Endothelial cell (in vitro differentiated cells): Measurements from ENCODE around the gene HDAC9. TPM values are rescaled to one million over a fixed set of nuclear protein-coding genes. Genes with fewer than 3 reads are reported as not detected.

Experiments used
- DNase-seq: peaks from one replicate; pipeline ENCODE4 v3.0.0; 2021; ENCODE audit warnings: low spot score
- H3K27ac Mint-ChIP-seq: one replicate; pipeline ENCODE4 v1.8.0; 2021; ENCODE audit warnings: mixed read lengths, inconsistent platforms; ENCODE audit not compliant: unreplicated experiment
- H3K27me3 Mint-ChIP-seq: one replicate; pipeline ENCODE4 v1.8.0; 2021; ENCODE audit warnings: mild to moderate bottlenecking, moderate library complexity, mixed read lengths, inconsistent platforms; ENCODE audit not compliant: unreplicated experiment
- H3K36me3 Mint-ChIP-seq: one replicate; pipeline ENCODE4 v1.8.0; 2021; ENCODE audit warnings: mild to moderate bottlenecking, low read depth, mixed read lengths, inconsistent platforms; ENCODE audit not compliant: unreplicated experiment
- H3K4me1 Mint-ChIP-seq: one replicate; pipeline ENCODE4 v1.8.0; 2021; ENCODE audit warnings: mild to moderate bottlenecking, mixed read lengths, inconsistent platforms; ENCODE audit not compliant: unreplicated experiment
- H3K4me3 Mint-ChIP-seq: one replicate; pipeline ENCODE4 v1.8.0; 2021; ENCODE audit warnings: mild to moderate bottlenecking, mixed read lengths, inconsistent platforms; ENCODE audit not compliant: unreplicated experiment
- H3K9me3 Mint-ChIP-seq: one replicate; pipeline ENCODE4 v1.8.0; 2021; ENCODE audit warnings: mixed read lengths, inconsistent platforms; ENCODE audit not compliant: unreplicated experiment
- total RNA-seq: library from RNA; stranded (reverse); fragmentation: NEBNext Ultra II Directional; extraction: Animal tissue kit (Norgen Biotek cat#: 25700); gene quantifications from one replicate; pipeline ENCODE4 v1.2.1, GENCODE V29; 2021; ENCODE audit not compliant: unreplicated experiment
- TF ChIP-seq, protein P1 (sequence below): fragments of 200-600 bp; sonication (generic); IDR thresholded peaks from one replicate; pipeline ENCODE4 v1.5.0; 2021; ENCODE audit warnings: antibody characterized with exemption; ENCODE audit not compliant: unreplicated experiment

Gene HDAC9
- total RNA-seq, 1 donor from 2014 or later, result 1.2 TPM

DNA sequence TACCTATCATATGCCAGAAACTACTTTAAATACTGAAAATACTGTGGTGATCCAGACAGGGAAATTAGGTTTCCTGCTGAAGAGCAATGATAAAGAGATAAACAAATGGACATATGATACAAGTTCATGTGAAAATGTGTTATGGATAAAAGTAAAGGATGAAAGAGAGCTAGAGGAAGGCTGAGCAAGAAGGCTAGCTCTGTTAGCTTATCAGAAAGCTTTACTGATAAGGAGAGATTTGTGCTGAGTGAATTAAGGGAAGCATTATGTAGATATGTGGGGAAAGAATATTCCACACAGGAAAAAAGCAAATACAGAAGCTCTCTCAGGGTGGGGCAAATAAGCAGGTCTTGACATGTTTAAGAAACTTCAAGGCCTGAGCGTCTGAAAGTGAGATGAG is 308.4 kb downstream of the HDAC9 start:
- Mint-ChIP-seq H3K4me3 (no peak overlapping the region), H3K27me3 (no peaks in the 10 kb centered on the region), H3K9me3 (no peaks in the 10 kb centered on the region), H3K36me3 (no peaks in the 10 kb centered on the region), H3K4me1 (peaks cover 4% of the 10 kb centered on the region), H3K27ac (no peak overlapping the region)
- no peak for DNase-seq
- TF ChIP-seq, protein P1, sequence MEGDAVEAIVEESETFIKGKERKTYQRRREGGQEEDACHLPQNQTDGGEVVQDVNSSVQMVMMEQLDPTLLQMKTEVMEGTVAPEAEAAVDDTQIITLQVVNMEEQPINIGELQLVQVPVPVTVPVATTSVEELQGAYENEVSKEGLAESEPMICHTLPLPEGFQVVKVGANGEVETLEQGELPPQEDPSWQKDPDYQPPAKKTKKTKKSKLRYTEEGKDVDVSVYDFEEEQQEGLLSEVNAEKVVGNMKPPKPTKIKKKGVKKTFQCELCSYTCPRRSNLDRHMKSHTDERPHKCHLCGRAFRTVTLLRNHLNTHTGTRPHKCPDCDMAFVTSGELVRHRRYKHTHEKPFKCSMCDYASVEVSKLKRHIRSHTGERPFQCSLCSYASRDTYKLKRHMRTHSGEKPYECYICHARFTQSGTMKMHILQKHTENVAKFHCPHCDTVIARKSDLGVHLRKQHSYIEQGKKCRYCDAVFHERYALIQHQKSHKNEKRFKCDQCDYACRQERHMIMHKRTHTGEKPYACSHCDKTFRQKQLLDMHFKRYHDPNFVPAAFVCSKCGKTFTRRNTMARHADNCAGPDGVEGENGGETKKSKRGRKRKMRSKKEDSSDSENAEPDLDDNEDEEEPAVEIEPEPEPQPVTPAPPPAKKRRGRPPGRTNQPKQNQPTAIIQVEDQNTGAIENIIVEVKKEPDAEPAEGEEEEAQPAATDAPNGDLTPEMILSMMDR, result no peak

DNA sequence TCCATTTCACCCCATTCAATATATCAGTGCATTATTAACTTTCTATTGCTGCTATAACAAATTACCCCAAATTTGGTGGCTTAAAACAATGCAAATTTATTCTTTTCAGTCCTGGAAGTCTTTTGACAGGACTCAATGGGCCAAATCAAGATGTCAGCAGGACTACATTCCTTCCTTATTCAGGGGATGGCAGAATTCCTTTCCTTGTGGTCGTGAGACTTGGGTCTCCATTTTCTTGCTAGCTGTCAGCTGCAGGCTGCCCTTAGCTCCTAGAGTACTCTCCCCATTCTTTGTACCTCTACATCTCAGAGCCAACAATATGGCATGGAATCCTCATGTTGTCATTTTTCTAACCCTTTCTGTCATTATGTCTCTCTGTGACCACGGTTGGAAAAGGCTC is 310.6 kb downstream of the HDAC9 start:
- TF ChIP-seq, protein P1, result no peak
- H3K4me1 Mint-ChIP-seq, result peaks cover 4% of the 10 kb centered on the region

DNA sequence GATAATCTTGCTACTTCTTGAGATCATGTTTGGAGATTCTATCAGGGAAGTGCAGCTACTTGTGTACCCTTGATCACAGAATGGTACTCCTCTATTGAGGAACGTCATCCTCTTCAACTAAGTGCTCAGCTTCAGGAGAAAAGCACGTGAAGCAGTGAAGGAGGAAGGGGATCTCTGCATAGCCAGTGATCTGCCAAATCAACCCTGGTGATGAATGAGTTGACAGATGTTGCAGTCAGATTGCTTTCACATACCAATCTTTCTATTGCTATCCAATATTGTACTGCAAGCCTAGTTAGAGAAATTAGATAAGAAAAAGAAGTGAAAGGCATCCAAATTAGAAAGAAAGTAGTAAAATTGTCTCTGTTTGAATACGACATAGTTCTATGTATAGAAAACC is 312.5 kb downstream of the HDAC9 start:
- no peak overlapping the region for H3K27ac Mint-ChIP-seq
- DNase-seq, result no peak
- H3K27me3 Mint-ChIP-seq, result no peaks in the 10 kb centered on the region
- H3K9me3 Mint-ChIP-seq, result no peaks in the 10 kb centered on the region
- H3K36me3 Mint-ChIP-seq, result no peaks in the 10 kb centered on the region
- H3K4me1 Mint-ChIP-seq, result peaks cover 4% of the 10 kb centered on the region
- TF ChIP-seq, protein P1, result no peak
- no peak overlapping the region for H3K4me3 Mint-ChIP-seq

More for the DNA sequence above, 310.6 kb downstream of the HDAC9 start:
- no peak overlapping the region for H3K27ac Mint-ChIP-seq
- DNase-seq, result no peak
- no peaks in the 10 kb centered on the region for H3K27me3 Mint-ChIP-seq
- no peak overlapping the region for H3K4me3 Mint-ChIP-seq
- H3K36me3 Mint-ChIP-seq, result no peaks in the 10 kb centered on the region
- H3K9me3 Mint-ChIP-seq, result no peaks in the 10 kb centered on the region

DNA sequence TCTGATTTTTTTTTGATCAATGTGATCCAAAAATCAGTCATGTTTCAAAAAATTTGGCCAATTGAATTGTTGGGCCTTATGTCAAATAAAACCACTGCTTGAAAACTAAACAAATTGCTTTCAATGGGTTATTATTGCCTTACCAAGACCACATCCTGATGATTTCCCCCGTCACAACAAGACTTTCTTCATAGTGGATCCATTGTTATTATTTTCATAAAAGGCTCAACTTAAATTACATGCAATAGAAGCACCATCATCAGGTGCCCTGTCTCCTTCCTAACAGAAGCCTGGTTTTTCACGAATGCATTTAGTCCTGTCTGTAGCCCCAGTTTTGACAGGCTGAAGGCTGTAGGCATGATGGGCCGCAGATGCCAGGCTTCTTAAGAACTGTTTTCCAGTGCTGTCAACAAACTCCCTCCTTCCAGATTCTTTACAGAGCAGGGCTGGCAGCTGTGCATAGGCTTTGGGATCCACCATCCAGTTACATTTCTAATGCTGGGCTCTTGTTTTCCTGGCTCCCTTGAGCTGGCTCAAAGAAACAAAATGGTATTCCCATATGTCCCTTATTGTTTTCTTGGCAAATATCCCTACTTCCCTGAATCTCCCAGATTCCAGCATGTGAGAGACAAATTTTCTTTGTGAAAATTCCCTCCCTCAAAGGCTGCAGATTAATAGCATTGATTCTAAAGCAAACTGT is 319.9 kb downstream of the HDAC9 start:
- H3K4me1 Mint-ChIP-seq, result no peaks in the 10 kb centered on the region
- H3K4me3 Mint-ChIP-seq, result no peak overlapping the region
- no peaks in the 10 kb centered on the region for H3K36me3 Mint-ChIP-seq
- TF ChIP-seq, protein P1, result no peak
- no peaks in the 10 kb centered on the region for H3K27me3 Mint-ChIP-seq
- no peak overlapping the region for H3K27ac Mint-ChIP-seq
- H3K9me3 Mint-ChIP-seq, result no peaks in the 10 kb centered on the region
- DNase-seq, result no peak

DNA sequence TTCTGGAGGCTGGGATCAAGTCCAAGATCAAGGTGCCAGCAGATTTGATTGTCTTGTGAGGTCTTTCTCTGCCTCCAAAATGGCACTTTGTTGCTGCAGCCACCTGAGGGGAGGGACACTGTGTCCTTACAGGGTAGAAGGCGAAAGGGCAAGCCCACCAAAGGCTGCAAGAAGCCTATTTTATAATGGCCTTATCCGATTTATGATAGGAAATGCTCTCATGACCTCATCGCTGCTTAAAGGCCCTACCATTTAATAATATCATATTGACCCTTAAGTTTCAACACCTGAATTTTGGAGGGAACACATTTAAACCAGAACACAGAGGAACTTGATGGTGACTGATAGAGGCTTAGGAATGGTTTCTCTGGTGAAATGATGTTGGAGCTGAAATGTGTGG is 325.4 kb downstream of the HDAC9 start:
- TF ChIP-seq, protein P1, result no peak
- Mint-ChIP-seq H3K36me3 (no peaks in the 10 kb centered on the region), H3K9me3 (no peaks in the 10 kb centered on the region), H3K4me1 (no peaks in the 10 kb centered on the region), H3K4me3 (no peak overlapping the region), H3K27me3 (no peaks in the 10 kb centered on the region), H3K27ac (no peak overlapping the region)
- no peak for DNase-seq
